HG02763 (cell line): Measurements from ENCODE around the gene HP.

ENCODE experiments used
- ATAC-seq: cut with Tn5 transposase; IDR thresholded peaks from one replicate; pipeline ENCODE4 v1.9.1; 2021; ENCODE audit warnings: mild to moderate bottlenecking, moderate library complexity; ENCODE audit not compliant: unreplicated experiment

HP gene

DNA sequence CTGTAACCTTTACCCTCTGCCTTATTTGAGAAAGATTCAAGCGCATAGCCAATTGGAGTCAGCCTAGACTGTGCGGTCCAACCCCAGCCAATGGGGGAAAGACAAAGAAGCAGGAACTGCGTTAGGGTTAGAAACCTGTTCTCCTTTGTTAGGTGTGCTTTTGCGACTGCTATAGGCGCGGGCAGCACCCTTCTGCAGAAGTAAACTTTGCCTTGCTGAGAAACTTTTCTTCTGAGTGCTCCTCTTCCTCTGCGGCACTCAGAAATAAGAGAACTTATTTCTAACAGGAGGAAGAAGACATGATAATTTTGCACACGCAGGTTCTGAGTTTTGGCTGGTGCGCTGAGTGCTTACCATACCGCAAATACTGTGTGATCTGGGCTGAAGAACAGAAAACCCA lies 30.1 kb downstream of the HP start:
- no peak for ATAC-seq

GRCh38 chr16:72085002-72085401 lies 30.7 kb downstream of the HP start:
- ATAC-seq: no peak

GRCh38 chr16:72091217-72091616 lies 36.9 kb downstream of the HP start:
- no peak for ATAC-seq

DNA sequence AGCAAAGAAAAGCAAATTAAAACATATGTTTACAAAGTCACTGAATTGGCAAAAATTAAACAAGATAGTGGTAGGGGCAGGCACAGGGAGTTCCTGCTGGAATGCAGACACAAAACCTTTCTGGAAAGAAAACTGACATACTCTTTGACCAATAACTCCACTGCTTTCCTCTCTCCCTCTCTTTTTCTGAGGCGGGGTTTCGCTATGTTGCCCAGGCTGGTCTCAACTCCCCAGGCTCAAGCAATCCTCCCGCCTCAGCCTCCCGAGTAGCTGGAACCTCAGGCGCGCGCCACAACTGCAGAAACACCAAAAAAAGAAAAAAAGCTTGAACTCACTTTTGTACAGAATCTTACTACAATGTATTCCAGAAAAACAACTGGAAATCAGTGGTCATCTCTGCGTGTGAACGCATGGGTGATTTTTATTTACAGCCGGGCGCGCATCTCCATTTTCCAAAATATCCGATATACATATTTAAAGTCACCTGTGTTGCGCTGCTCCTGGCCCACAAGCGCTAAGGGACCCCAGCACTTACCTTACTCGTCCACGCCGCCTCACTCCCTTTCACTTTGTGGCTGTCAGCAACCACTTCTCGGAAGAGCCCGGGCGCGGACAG lies 38.6 kb downstream of the HP start:
- no peak for ATAC-seq

DNA sequence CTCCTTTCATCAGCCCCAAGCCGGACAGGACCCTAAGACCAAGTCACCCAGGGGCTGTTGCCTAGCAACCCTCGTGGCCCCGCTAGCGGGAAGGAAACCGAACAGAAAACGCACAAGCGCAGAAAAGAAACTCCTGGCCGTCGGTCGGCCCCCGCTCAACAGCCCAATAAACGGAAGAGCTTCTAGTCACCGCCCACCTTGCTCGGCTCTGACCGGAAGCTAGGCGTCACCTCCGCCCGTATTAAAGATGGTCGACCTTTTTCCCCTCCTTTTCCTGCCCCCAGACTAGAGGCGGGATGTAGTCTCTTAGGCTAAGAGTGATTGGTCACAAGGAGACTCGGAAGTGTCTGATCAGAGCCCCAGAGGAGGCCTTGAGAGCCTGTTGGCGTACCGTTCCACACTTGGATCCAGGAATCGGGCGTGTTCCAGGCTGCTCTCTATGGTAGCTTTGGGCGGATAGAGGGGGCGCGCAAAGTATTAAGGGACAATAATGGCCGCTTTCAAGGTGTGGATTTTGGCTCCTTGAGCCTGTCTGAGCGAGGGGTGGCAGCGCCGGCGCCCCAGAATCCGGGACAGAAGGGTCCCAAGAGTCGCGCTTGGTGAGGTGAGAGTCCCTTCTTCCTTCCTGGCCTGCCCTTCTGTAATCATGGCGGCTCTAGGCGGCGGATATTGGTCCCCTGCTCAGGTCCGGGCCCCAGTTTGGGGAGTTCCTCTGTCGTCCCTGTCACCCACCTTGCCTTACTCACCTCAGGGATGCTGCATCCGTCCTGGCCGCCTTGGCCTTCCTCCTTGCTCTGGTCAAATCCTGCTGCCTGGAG lies 39.4 kb downstream of the HP start, which contains the start of the genes DHX38 and TXNL4B:
Gene DHX38, plus strand, starts transcription at position 400 of the 818 bp plus-strand sequence. CDS start 2,311 bp downstream, outside the sequence.
Gene TXNL4B, minus strand, starts transcription at position 173 of the 818 bp plus-strand sequence. CDS start 2,871 bp downstream, outside the sequence.
- peak; percentile 98 for ATAC-seq

GRCh38 chr16:72094266-72094610 lies 39.9 kb downstream of the HP start:
- no peak for ATAC-seq

DNA sequence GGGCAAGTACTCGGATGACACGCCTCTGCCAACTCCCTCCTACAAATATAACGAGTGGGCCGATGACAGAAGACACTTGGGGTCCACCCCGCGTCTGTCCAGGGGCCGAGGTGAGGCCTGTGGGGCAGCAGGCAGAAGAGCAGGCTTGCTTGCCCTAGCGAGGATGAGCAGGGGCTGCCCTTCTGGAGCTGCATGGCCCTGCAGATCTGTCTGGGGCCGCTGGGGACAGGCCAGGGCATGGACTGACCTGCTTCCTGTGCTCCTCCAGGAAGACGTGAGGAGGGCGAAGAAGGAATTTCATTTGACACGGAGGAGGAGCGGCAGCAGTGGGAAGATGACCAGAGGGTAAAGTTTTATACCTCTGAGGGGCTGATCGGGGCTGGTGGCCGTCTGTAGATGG lies 44.6 kb downstream of the HP start:
- ATAC-seq: no peak

DNA sequence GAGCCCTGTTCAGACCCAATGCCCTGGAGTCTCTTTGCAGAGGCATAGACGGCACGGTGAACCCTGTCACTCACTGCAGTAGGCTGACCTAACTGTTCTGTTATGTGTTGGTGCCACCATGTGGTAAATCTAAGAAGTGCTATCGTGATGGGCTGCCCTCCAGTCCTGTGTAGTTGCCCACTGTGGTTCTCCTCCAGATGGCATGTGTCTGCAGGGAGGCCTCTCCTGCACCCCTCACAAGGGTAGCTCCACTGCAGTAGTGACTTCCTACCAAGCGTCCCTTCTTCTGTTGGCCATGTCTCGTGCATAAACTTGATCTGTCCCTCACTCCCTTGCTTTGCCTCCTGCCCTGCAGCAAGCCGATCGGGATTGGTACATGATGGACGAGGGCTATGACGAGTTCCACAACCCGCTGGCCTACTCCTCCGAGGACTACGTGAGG lies 45.1 kb downstream of the HP start:
- no peak for ATAC-seq

DNA sequence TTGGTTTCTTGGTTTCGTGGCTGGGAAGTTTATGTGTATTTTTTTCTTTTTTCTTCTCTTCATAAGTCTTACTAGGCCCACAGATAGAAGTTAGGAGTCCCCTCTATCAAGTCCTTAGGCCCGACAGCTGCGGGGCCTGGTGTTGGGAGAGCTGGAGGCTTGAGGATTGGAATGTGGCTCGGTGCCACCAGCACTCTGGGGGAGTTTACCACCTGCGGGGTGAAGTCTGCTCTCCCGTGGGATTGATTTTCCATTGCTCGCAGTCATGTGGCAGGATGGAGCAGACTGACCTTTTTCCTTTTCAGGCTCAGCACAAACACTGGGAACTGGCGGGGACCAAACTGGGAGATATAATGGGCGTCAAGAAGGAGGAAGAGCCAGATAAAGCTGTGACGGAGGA lies 46.9 kb downstream of the HP start:
- ATAC-seq: no peak

GRCh38 chr16:72104905-72105304 lies 50.6 kb downstream of the HP start:
- ATAC-seq: no peak

GRCh38 chr16:72105978-72106377 lies 51.7 kb downstream of the HP start:
- ATAC-seq: no peak

- ATAC-seq: no peak
Observed at GRCh38 chr16:72107371-72107770, 53.1 kb downstream of the HP start.

DNA sequence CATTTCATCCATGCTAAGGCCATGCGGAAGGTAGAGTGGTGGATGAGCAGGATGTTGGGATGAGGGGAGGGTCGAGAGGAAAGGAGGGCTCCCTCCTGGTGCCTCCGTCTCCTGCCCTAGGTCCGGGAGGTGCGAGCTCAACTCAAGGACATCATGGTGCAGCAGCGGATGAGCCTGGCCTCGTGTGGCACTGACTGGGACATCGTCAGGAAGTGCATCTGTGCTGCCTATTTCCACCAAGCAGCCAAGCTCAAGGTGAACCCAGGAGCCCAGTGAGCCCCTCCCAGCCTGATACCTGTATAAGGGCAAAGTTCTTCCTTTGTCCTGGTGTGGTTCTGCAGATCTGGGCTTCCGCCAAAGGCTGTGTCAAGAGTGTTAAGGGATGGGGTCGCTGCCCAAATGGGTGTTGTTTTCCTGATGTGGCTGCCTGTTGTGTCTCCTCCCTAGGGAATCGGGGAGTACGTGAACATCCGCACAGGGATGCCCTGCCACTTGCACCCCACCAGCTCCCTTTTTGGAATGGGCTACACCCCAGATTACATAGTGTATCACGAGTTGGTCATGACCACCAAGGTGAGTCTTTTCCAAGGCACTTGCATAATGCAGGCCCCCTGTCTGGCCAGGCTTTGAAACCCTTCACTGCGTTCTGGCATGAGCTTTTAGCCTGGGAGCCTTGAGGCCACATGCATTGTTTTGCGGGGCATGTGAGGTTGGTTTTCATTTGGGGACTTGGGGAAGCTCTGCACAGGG lies 54.2 kb downstream of the HP start:
- no peak for ATAC-seq

- no peak for ATAC-seq
Observed at GRCh38 chr16:72109300-72109699, 55.0 kb downstream of the HP start.

DNA sequence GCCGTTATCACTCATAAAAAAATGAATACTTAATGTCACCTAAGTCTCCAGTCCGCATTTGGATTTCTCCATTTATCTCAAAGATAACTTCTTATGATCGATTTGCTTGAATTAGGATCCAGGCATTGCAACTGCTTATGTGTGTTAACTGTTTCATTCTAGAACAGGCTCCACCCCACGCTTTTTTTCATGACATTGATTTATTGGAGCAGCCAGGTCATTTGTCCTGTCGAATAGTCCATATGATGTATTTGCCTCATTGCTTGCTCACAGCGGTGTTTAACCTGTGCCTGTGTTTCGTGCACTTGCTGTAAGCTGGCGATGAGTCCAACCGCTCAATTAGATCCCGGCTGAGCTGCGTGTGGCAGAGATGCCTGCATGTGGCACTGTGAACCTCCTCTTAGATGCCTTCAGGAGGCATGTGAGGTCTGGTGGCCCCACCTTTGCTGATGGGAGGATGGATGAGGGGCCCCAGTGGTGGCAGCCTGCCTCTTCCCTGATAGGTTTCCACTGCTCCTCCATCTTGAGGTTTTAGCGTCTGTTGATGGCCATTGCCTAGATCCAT lies 55.7 kb downstream of the HP start:
- ATAC-seq: no peak
